Measurements from ENCODE around the gene SAG. TPM values are rescaled to one million over a fixed set of nuclear protein-coding genes. Genes with fewer than 3 reads are reported as not detected.
A peak's percentile ranks its signal among the peaks of the same experiment; 100 is the strongest.

SAG gene
- total and polyA plus RNA-seq, 2 of the 13 experiments (the other 11 are each of a cell fraction or from before 2014, with no cell fraction given), result not detected

- no peak for TF ChIP-seq SKIL (CRISPR knock-in tag; IDR thresholded peaks at IDR 0.05; ENCODE audit: borderline replicate concordance)
- no peak for TF ChIP-seq SMYD3 (CRISPR knock-in tag; IDR thresholded peaks at IDR 0.05)
- no peak for TF ChIP-seq ZFP36 (IDR thresholded peaks at IDR 0.05; ENCODE audit: borderline replicate concordance, low read depth, low read length, partially characterized antibody)
- TF ChIP-seq ZNF337 (CRISPR knock-in tag; IDR thresholded peaks at IDR 0.05; ENCODE audit: borderline replicate concordance, low read depth), result no peak
- TF ChIP-seq ZNF101 (CRISPR knock-in tag; IDR thresholded peaks at IDR 0.05; ENCODE audit: borderline replicate concordance, low read depth), result no peak
- TF ChIP-seq ZNF891 (CRISPR knock-in tag; IDR thresholded peaks at IDR 0.05), result no peak
- no peak for TF ChIP-seq RFX5 (IDR thresholded peaks at IDR 0.05; ENCODE audit: low read depth, low read length)
- TF ChIP-seq ZNF251 (CRISPR knock-in tag; IDR thresholded peaks at IDR 0.05), result no peak
- no peak for TF ChIP-seq ZFP1 (CRISPR knock-in tag; IDR thresholded peaks at IDR 0.05)
- no peak for TF ChIP-seq ATF1 (CRISPR knock-in tag; IDR thresholded peaks at IDR 0.05)
- peak; percentile 31; the same call in 1 of the 2 replicates for TF ChIP-seq ZFX (CRISPR knock-in tag; IDR thresholded peaks at IDR 0.05; ENCODE audit: low read depth)
- no peak for TF ChIP-seq SMAD3 (CRISPR knock-in tag; IDR thresholded peaks at IDR 0.05)
- peak; percentile 94 for TF ChIP-seq HIC2 (CRISPR knock-in tag; IDR thresholded peaks at IDR 0.05; ENCODE audit: low read depth)
- TF ChIP-seq SALL1 (CRISPR knock-in tag; IDR thresholded peaks at IDR 0.05), result peak; percentile 53; the same call in 1 of the 2 replicates
- TF ChIP-seq ZNF605 (CRISPR knock-in tag; IDR thresholded peaks at IDR 0.05), result 0 out of 2 replicates have a peak, but pooled peaks have one; percentile 29
- no peak for TF ChIP-seq ZNF564 (CRISPR knock-in tag; IDR thresholded peaks at IDR 0.05)
- TF ChIP-seq ZNF3 (CRISPR knock-in tag; IDR thresholded peaks at IDR 0.05), result no peak
- no peak for TF ChIP-seq ARNTL (CRISPR knock-in tag; IDR thresholded peaks at IDR 0.05)
- TF ChIP-seq CCAR2 (optimal IDR thresholded peaks at IDR 0.05; ENCODE audit: low read depth, low read length), result no peak
- no peak for TF ChIP-seq ZNF331 (CRISPR knock-in tag; IDR thresholded peaks at IDR 0.05)
- TF ChIP-seq STAG1 (CRISPR knock-in tag; IDR thresholded peaks at IDR 0.05), result peak; percentile 18; the same call in 1 of the 2 replicates
- 0 out of 2 replicates have a peak, but pooled peaks have one; percentile 29 for TF ChIP-seq HNRNPL (IDR thresholded peaks at IDR 0.05; ENCODE audit: low read depth, low read length)
- TF ChIP-seq HOXA3 (CRISPR knock-in tag; IDR thresholded peaks at IDR 0.05), result 0 out of 2 replicates have a peak, but pooled peaks have one; percentile 13
Measured at GRCh38 chr2:233384811-233385488, 77.3 kb downstream of the SAG start (continued).
